SH-SY5Y (cell line): ENCODE measurements around the gene GLB1L.

Experiments used
- GATA2 ChIP-seq: IDR thresholded peaks from 2 replicates; pipeline ENCODE4 v1.6.1; 2011; ENCODE audit warnings: mild to moderate bottlenecking, low read depth, low read length
- GATA3 ChIP-seq: IDR thresholded peaks from 2 replicates; pipeline ENCODE4 v1.6.1; 2011; ENCODE audit warnings: low read depth, mild to moderate bottlenecking, low read length, moderate library complexity

DNA sequence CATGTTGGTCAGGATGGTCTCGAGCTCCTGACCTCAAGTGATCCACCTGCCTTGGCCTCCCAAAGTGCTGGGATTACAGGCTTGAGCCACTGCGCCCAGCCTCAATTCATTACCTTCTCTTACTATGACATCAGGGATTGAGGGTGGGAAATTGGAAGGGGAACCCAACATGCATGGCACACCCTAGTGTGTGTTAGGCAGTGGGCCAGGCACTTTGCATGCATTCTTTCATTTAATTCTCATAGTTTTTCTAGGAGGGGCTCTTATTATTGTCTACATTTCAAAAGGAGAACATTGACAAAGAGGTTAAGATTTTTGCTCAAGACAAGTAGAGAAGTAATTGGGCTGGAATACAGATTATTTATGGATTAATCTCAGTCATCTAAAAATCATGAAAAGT, 23.1 kb upstream of the GLB1L start:
- TF ChIP-seq GATA2 (no peak), GATA3 (no peak)
